CD4-positive, alpha-beta T cell treated with Interleukin-15 for 1 hour (primary cell): ENCODE results near the gene TBL3.
"Not testable (repeated sequence)": the region's sequence is repeated elsewhere in the genome, so short reads cannot be mapped to it uniquely, and the experiment has no call there.

Source experiments
- DNase-seq: peaks from one replicate; pipeline ENCODE4 v3.0.0-alpha.2; 2020

The TBL3 gene

GRCh38 chr16:1971796-1972489, at the start of gene TBL3:
Gene TBL3, plus strand, starts transcription at chr16:1972053. Its CDS starts 112 bp downstream, at chr16:1972165.
- peak; percentile 96 for DNase-seq

- no peak for DNase-seq
Observed at GRCh38 chr16:1922357-1922756, 49.5 kb upstream of the TBL3 start.

- no peak for DNase-seq
Observed at GRCh38 chr16:1923299-1924034, 48.4 kb upstream of the TBL3 start.

DNA sequence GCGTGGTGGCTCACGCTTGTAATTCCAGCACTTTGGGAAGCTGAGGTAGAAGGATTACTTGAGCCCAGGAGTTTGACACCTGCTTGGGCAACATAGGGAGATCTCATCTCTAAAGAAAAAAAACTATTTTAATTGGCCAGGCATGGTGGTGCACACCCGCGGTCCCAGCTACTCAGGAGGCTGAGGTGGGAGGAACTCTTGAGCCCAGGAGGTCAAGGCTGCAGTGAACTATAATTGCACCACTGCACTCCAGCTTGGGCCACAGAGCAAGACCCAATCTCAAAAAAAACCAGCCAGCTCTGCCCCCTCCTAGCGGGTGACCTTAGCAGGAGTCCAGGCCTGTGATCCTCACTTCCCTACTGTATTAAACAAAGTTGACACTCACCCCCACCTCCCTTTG, 47.8 kb upstream of the TBL3 start:
- DNase-seq, result no peak

GRCh38 chr16:1926271-1926670, 45.6 kb upstream of the TBL3 start:
- DNase-seq, result no peak

- no peak for DNase-seq
Observed at GRCh38 chr16:1929105-1929504, 42.7 kb upstream of the TBL3 start.

- peak; percentile 89 for DNase-seq
Observed at GRCh38 chr16:1929578-1930337, 42.1 kb upstream of the TBL3 start.

GRCh38 chr16:1930338-1930720, 41.5 kb upstream of the TBL3 start:
- no peak for DNase-seq

DNA sequence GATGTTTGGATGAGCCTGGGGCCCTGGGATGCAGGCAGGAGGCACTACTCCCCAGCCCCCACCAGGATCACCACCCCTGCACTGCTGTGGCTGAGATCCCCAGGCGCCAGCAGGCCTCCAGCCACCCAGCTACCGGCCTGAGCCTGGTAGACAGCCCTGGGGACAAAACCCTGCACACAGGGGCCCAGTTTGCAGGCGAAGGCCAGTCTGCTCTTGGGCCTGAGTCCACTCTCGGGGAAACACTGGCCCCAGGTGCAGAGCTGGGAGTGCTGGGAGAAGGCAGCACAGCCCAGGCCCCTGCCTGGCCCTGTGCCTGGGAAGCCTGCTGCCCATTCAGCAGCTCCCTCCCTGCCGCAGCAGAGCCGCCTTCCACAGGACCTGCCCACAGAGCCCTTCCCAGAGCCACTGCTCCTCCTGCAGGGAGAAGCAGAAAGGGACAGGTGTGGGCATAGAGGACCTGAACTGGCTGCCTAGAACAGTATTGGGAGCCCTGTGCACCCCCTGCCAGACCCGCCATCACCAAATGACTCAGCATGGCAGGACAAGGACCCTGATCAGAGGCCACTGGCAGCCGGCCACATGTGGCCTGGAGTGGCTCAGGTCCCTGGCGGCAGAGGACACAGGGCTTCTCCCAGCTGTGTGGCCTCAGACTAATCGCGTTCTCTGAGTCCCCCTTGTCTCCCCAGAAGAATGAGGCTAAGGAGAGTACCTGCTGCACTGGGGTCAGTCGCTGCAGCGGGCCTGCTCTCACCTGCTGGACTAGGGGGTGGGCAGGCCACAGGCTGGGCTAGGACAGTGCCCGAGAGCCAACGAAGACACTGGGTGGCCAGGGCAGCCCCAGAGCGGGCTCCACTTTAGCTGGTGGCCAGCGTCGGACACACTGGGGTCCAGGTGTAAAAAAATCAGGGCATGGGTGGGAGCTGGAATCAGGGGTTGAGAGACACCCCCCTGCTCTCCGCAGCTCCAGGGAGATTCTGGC, 39.5 kb upstream of the TBL3 start:
- DNase-seq, result no peak

GRCh38 chr16:1933097-1933661, 38.7 kb upstream of the TBL3 start:
- DNase-seq, result no peak

DNA sequence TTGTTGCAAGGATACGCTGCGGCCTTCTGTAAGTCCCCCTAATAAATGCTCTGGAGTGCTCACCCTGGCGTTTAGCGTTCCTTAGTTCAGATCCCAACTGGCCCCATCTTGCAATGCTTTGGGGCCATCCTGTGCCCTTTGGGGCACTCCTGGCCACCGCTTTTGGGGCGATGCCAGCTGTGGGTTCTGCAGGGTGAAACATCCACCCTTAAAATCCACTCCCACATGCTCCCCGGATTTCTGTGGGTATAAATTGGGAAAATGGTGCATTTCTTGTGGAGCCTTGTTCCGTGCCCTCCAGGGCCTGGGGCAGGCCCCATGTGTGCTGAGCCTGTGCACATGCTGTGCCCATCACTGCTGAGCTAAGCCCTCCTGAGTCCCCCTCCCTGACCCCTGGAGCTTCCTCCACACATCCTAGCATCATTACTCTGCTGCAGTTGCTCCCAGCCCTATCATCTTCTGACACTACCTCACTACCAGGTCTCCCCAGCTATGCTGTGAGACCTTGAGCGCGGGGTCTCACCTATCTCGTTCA, 34.8 kb upstream of the TBL3 start:
- no peak for DNase-seq

DNA sequence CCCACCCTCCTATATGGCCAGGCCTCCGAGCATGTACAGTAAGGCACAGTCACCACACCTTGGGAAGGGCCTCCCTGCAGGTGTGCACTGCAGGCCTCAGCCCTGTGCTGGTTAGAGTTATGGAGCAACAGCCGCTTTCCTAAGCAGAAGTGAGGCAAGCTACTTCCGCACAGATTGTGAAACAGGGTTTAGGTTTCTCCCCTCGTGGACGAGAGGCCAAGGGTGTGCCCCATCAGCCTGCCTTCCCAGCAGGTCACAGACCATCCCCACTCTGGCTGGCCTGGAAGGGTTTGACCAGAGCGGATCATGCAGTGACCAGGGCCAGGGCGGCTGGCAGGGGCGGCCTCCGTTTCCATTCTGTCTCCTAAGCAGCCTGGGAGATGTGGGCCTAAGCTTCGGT, 33.5 kb upstream of the TBL3 start:
- peak; percentile 56 for DNase-seq

DNA sequence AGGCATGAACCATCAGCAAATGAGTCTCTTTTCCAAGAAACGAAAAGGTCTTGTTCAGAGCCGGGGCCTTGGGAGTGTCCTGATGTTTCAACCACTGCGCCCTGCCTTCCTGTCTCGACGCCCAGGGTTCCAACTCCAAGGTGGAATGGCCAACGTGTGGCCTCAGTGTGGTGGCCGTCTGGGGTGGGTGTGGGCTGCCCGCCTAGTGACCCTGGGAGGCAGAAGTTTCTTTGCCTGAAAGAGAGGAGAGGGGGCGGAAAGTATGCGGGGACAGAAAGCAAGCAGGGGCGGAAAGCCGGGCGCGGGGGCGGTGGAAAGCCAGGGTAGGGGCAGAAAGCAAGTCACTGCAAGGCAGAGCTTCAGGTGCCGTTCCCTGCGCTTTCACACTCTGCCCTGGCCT, 32.9 kb upstream of the TBL3 start:
- DNase-seq, result no peak

DNA sequence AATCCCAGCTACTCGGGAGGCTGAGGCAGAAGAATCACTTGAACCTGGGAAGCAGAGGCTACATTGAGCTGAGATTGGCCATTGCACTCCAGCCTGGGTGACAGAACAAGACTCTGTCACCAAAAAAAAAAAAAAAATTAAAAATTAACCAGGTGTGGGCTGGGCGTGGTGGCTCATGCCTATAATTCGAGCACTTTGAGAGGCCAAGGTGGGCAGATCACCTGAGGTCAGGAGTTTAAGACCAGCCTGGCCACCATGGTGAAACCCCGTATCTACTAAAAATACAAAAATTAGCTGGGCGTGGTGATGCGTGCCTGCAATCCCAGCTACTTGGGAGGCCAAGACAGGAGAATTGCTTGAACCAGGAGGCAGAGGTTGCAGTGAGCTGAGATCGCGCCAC, 32.0 kb upstream of the TBL3 start:
- not testable (repeated sequence) for DNase-seq

- DNase-seq, result no peak
Observed at GRCh38 chr16:1940273-1941161, 31.3 kb upstream of the TBL3 start.

DNA sequence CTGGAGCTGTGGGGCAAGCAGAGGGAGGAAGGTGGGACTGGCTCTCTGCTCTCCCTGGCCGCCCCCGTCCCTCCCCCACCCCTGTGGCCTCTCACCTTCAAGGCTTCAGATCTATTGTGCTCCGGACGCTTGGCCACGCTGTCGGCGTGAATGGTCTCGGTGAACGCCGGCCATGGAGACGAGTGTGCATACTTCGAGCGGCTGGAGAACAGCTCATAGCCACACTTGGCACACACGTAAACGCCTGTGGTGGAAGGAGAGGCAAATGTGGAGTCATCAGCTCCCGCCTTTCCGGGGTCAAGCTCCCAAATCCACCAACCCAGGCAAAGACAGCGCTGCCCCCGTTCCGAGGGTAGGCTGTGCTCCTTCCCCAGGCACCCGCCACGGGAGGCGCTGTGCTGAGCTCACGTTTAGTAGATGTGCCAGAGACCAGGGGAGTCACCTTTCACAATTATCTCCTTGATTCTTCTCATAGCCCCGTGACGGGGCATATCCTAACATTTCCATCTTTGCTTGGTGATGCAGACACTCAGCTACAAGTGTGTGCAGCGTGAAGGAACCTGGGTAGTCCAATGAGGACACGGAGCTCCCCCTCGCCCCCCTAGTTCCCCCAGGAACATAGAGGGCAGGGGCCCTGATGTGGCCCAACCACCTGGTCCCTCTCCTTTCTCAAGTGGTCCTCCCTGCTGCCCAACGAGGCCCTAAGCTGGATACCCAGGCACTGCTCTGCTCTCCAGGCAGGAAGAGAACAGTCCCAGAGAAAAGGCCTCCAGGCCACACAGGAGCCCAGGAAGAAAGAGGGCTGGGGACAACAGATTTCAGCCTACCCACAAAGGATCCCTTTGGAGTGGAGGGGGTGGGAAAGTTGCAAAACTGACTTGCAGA, 30.4 kb upstream of the TBL3 start:
- no peak for DNase-seq

- DNase-seq, result peak; percentile 55
Observed at GRCh38 chr16:1942047-1942809, 29.6 kb upstream of the TBL3 start.

DNA sequence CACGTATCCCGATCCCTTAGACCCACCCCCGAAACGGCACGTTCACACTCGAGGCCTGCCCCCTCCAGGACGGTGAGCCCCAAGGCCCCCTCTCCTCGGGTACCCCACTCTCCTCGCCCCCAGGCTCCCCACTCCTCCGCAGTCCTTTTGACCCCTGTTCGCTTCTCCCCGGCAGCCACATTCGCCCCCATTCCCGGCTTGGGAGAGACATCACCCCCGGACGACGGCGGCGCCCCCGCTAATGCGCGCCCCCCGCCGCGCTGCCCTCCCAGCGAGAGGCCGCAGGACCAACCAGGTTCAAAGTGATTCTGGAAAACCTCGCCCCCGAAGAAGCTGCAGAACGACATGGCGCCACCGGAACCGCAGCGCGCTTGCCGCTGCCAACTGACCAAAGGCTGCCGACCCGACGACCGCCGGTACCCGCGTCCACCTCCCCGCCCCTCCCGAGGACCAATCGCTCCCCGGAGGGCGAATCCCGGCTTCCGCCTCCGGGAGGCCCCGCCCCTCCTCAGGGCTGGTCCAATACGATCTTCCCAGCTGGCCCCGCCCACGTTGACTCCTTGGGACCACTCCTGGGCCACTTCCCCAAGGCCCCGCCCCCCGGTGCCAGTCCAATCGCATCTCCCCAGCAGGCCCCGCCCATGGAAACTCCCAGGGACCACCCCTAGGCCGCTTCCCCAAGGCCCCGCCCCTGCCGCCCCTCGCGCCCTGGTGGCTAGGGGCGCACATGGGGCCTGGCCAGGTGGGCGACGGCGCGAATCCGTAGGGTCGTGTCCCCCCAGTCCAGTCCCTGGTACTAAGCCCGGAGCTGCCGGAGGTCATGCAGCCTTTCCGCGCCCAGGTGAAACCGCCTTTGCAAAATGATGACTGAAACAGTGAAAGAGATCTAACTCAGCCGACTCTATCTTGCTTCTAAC, 28.8 kb upstream of the TBL3 start, which contains the start of gene MSRB1:
TSS of gene MSRB1 (minus strand) at position 390 of the 917 bp plus-strand sequence. CDS start at position 347, 43 bp downstream.
- DNase-seq, result peak; percentile 99
